H1 (cell line): ENCODE data around the gene MAP7. TPM values are rescaled to one million over a fixed set of nuclear protein-coding genes. Genes with fewer than 3 reads are reported as not detected.
A peak's percentile ranks its signal among the peaks of the same experiment; 100 is the strongest.

ENCODE experiments used
- CTCF ChIA-PET: fragments of 300-600 bp; sonication (Branson Sonifier 250); formaldehyde crosslinking; loops from one replicate; lab custom pipeline; 2021; ENCODE audit not compliant: partially characterized antibody; lab: Charles Lee
- POLR2A ChIA-PET: fragments of 300-600 bp; sonication (Branson Sonifier 250); formaldehyde crosslinking; loops from one replicate; lab custom pipeline; 2021; ENCODE audit warnings: inconsistent platforms; ENCODE audit not compliant: partially characterized antibody; lab: Charles Lee
- DNase-seq, 2 experiments: peaks; one replicate each; pipeline versions ENCODE4 v3.0.0 to v3.0.0-alpha.2; 2010 to 2022; ENCODE audit warnings: low spot score in 2 of 2, low read depth in 1 of 2, mixed read lengths in 1 of 2
- FAIRE-seq: peaks from 2 replicates; lab custom pipeline; 2011; peaks lifted over from hg19 to GRCh38; lab: Jason Lieb, UNC
- H2AFZ ChIP-seq: 2 replicates; pipeline ENCODE4 v1.8.1; 2012; ENCODE audit warnings: low read length, inconsistent platforms
- H2AK5ac ChIP-seq: 2 replicates; pipeline ENCODE4 v1.6.1; 2013; ENCODE audit warnings: low read depth, low read length
- H2BK120ac ChIP-seq: replicated peaks from 2 replicates; pipeline ENCODE3; 2013; ENCODE audit warnings: low read depth, low read length, inconsistent platforms
- H2BK12ac ChIP-seq: 2 replicates; pipeline ENCODE4 v1.6.1; 2013; ENCODE audit warnings: low read depth, low read length
- H2BK15ac ChIP-seq: 2 replicates; pipeline ENCODE4 v1.6.1; 2013; ENCODE audit warnings: low read length
- H2BK20ac ChIP-seq: 2 replicates; pipeline ENCODE4 v1.6.1; 2013; ENCODE audit warnings: low read length
- H2BK5ac ChIP-seq: 2 replicates; pipeline ENCODE4 v1.6.1; 2013; ENCODE audit warnings: low read depth, low read length
- H3K14ac ChIP-seq: 2 replicates; pipeline ENCODE4 v1.6.1; 2013; ENCODE audit warnings: inconsistent platforms; ENCODE audit not compliant: insufficient read length
- H3K18ac ChIP-seq: 2 replicates; pipeline ENCODE4 v1.6.1; 2013; ENCODE audit warnings: low read length; ENCODE audit errors: extremely low read depth
- H3K23ac ChIP-seq: 2 replicates; pipeline ENCODE4 v1.6.1; 2013; ENCODE audit warnings: inconsistent platforms; ENCODE audit not compliant: insufficient read length
- H3K23me2 ChIP-seq: 2 replicates; pipeline ENCODE4 v1.6.1; 2013; ENCODE audit warnings: low read depth, low read length
- H3K27ac ChIP-seq: 2 replicates; pipeline ENCODE4 v1.6.1; 2011; ENCODE audit warnings: low read depth, low read length, inconsistent platforms
- H3K27me3 ChIP-seq, 4 experiments: replicated peaks in 1 of 4; 1 replicate in 1 of 4; 2 replicates in 3 of 4; pipeline versions ENCODE4 v1.6.1 to v1.8.1; 2011 to 2013; ENCODE audit warnings: low read length in 3 of 4, mild to moderate bottlenecking in 3 of 4, inconsistent platforms in 2 of 4, mixed read lengths in 2 of 4, moderate library complexity in 1 of 4; ENCODE audit not compliant: control insufficient read depth in 3 of 4, insufficient read depth in 3 of 4; ENCODE audit errors: extremely low read depth in 1 of 4
- H3K36me3 ChIP-seq, 4 experiments: 2 replicates each; pipeline versions ENCODE4 v1.6.1 to v1.8.1; 2011 to 2013; ENCODE audit warnings: mild to moderate bottlenecking in 4 of 4, low read length in 3 of 4, moderate library complexity in 2 of 4, control low read depth in 1 of 4, inconsistent platforms in 1 of 4; ENCODE audit not compliant: insufficient read depth in 4 of 4, control insufficient read depth in 2 of 4
- H3K4ac ChIP-seq: replicated peaks from 2 replicates; pipeline ENCODE3; 2013; ENCODE audit warnings: low read length, low read depth, mixed read lengths, inconsistent platforms; ENCODE audit not compliant: insufficient read length
- H3K4me1 ChIP-seq, 4 experiments: replicated peaks in 1 of 4; 1 replicate in 1 of 4; 2 replicates in 3 of 4; pipeline versions ENCODE4 v1.6.1 to v1.8.1; 2011 to 2013; ENCODE audit warnings: low read length in 3 of 4, inconsistent platforms in 2 of 4, mixed read lengths in 1 of 4; ENCODE audit not compliant: insufficient read depth in 4 of 4, control insufficient read depth in 3 of 4
- H3K4me2 ChIP-seq, 2 experiments: 2 replicates each; pipeline versions ENCODE4 v1.6.1 to v1.8.1; 2011 to 2013; ENCODE audit warnings: low read depth in 2 of 2, low read length in 2 of 2, control low read depth in 1 of 2, inconsistent platforms in 1 of 2, mild to moderate bottlenecking in 1 of 2; ENCODE audit not compliant: insufficient read depth in 1 of 2
- H3K4me3 ChIP-seq, 4 experiments: fragments of 200-600, 300-600 bp in 1 of 4; sonication (generic), shearing (Covaris generic), sonication (Bioruptor Twin) in 1 of 4; 2 replicates each; pipeline versions ENCODE4 v1.5.1 to v1.8.1; 2011 to 2016; ENCODE audit warnings: low read length in 4 of 4, low read depth in 3 of 4, control low read depth in 2 of 4, inconsistent platforms in 2 of 4, mild to moderate bottlenecking in 2 of 4, mixed read lengths in 1 of 4, moderate library complexity in 1 of 4; ENCODE audit not compliant: insufficient read depth in 2 of 4; ENCODE audit errors: extremely low read depth in 1 of 4
- H3K56ac ChIP-seq: replicated peaks from 2 replicates; pipeline ENCODE3; 2013; ENCODE audit warnings: low read depth, mild to moderate bottlenecking, mixed read lengths, low read length, inconsistent platforms; ENCODE audit not compliant: insufficient read length
- H3K79me1 ChIP-seq: 2 replicates; pipeline ENCODE4 v1.6.1; 2013; ENCODE audit warnings: low read depth, low read length, control low read depth
- H3K79me2 ChIP-seq, 2 experiments: 2 replicates each; pipeline versions ENCODE4 v1.6.1 to v1.8.1; 2012 to 2013; ENCODE audit warnings: low read length in 2 of 2, mild to moderate bottlenecking in 2 of 2, inconsistent platforms in 1 of 2; ENCODE audit not compliant: insufficient read depth in 2 of 2, control insufficient read depth in 1 of 2
- H3K9ac ChIP-seq, 4 experiments: replicated peaks in 1 of 4; 1 replicate in 1 of 4; 2 replicates in 3 of 4; pipeline versions ENCODE4 v1.6.1 to v1.8.1; 2011 to 2013; ENCODE audit warnings: low read depth in 3 of 4, low read length in 3 of 4, control low read depth in 2 of 4, mild to moderate bottlenecking in 2 of 4, moderate library complexity in 2 of 4, inconsistent platforms in 1 of 4; ENCODE audit errors: extremely low read depth in 1 of 4
- H3K9me3 ChIP-seq, 2 experiments: 2 replicates each; pipeline versions ENCODE4 v1.6.1 to v1.8.1; 2012 to 2013; ENCODE audit warnings: mild to moderate bottlenecking in 2 of 2, moderate library complexity in 2 of 2, control low read depth in 1 of 2, inconsistent platforms in 1 of 2, low read depth in 1 of 2, low read length in 1 of 2, mixed read lengths in 1 of 2; ENCODE audit not compliant: insufficient read depth in 2 of 2
- H4K20me1 ChIP-seq, 2 experiments: replicated peaks in 1 of 2; 2 replicates each; pipeline versions ENCODE3 to v1.8.1; 2011 to 2013; ENCODE audit warnings: inconsistent platforms in 2 of 2, low read length in 2 of 2, mild to moderate bottlenecking in 1 of 2; ENCODE audit not compliant: insufficient read depth in 2 of 2, control insufficient read depth in 1 of 2
- H4K5ac ChIP-seq: 2 replicates; pipeline ENCODE4 v1.6.1; 2013; ENCODE audit warnings: low read length, low read depth, mixed read lengths, inconsistent platforms; ENCODE audit not compliant: insufficient read length
- H4K8ac ChIP-seq: 2 replicates; pipeline ENCODE4 v1.8.0; 2013; ENCODE audit warnings: mild to moderate bottlenecking, moderate library complexity, low read length, inconsistent platforms; ENCODE audit not compliant: insufficient read depth; ENCODE audit errors: extremely low read depth
- H4K91ac ChIP-seq: replicated peaks from 2 replicates; pipeline ENCODE3; 2013; ENCODE audit warnings: low read length, mixed read lengths, inconsistent platforms; ENCODE audit not compliant: insufficient read length
- CREB1 ChIP-seq: IDR thresholded peaks from 2 replicates; pipeline ENCODE4 v1.6.1; 2012; ENCODE audit warnings: inconsistent platforms
- WGBS, 2 experiments: shearing (Covaris generic) in 1 of 2; methylation state at CpG; one replicate each; pipeline versions ENCODE4 v1.1.6 to v1.1.7; 2013 to 2015; ENCODE audit warnings: low lambda C conversion rate in 2 of 2, mixed read lengths in 2 of 2, inconsistent platforms in 1 of 2, low coverage in 1 of 2, missing lambda C conversion rate in 1 of 2; ENCODE audit not compliant: insufficient replicate concordance in 2 of 2, insufficient coverage in 1 of 2, insufficient read length in 1 of 2; ENCODE audit errors: extremely low coverage in 1 of 2, missing lambda C conversion rate in 1 of 2; 5-methylcytosine and 5-hydroxymethylcytosine counted together
- polyA plus RNA-seq, 7 experiments: library from polyadenylated mRNA; depleted of rRNA in 3 of 7; stranded (reverse) in 5 of 7; unstranded in 2 of 7; fragments of >200 nt in 5 of 7; fragments of 200-250 nt in 2 of 7; gene quantifications; 1 replicate in 5 of 7; 2 replicates in 1 of 7; 4 replicates in 1 of 7; pipeline versions ENCODE4 v1.2.1 to v1.2.3, GENCODE V29; 2011 to 2013; ENCODE audit warnings: missing spikeins in 2 of 7, mixed read lengths in 2 of 7
- total RNA-seq: library from RNA; stranded (reverse); fragmentation: NEBNext Ultra II Directional; extraction: Animal tissue kit (Norgen Biotek cat#: 25700); gene quantifications from 2 replicates; pipeline ENCODE4 v1.2.1, GENCODE V29; 2021

MAP7 gene
- total and polyA plus RNA-seq, 2 of the 8 experiments (the other 6 are each of a cell fraction or from before 2014, with no cell fraction given), result 13.5 to 66.9 TPM

- Histone ChIP-seq H4K5ac (no peak overlapping the region), H4K91ac (no peak overlapping the region), H2BK5ac (no peak overlapping the region), H2BK20ac (no peak overlapping the region), H3K4me2 (no peak overlapping the region), H3K14ac (no peak overlapping the region), H3K36me3 (no peaks in the 10 kb centered on the region), H3K27ac (peak overlapping the region; percentile 35; the same call in 1 of the 2 replicates), H2BK12ac (no peak overlapping the region), H3K56ac (no peak overlapping the region), H2AK5ac (no peak overlapping the region), H2BK120ac (no peak overlapping the region), H3K4me1 (peaks cover 2 to 29% (median 17%) of the 10 kb centered on the region in 4 experiments; a peak in 5 of 7 replicates), H3K23me2 (no peaks in the 10 kb centered on the region), H3K79me2 (peaks cover 0 to 72% of the 10 kb centered on the region in 2 experiments; a peak in 2 of 4 replicates), H3K79me1 (no peaks in the 10 kb centered on the region), H3K9ac (no peak overlapping the region), H4K20me1 (no peaks in the 10 kb centered on the region), H3K4me3 (no peak overlapping the region), H3K18ac (no peak overlapping the region), H2AFZ (no peak overlapping the region), H3K9me3 (no peaks in the 10 kb centered on the region), H2BK15ac (no peak overlapping the region), H4K8ac (no peak overlapping the region), H3K23ac (no peak overlapping the region), H3K4ac (no peak overlapping the region), H3K27me3 (no peaks in the 10 kb centered on the region)
- FAIRE-seq (no peak), DNase-seq (no peak)
- ChIA-PET POLR2A (no interaction called here), CTCF (interaction anchor here (1.3 kb wide), 1 partner anchor 9 kb away, joined by 3 read pairs; no protein-coding TSS in a partner anchor)
- 87% methylated on average over 9 of the region's 9 CpGs; no CpG with 5 or more reads in 1 of the 2 experiments for WGBS, 2 experiments
- TF ChIP-seq CREB1, result no peak
These were observed 110.6 kb downstream of the MAP7 start for GRCh38 chr6:136439514-136440190.
